Measurements from ENCODE around the gene RIOK3.
"Not testable (repeated sequence)": the region's sequence is repeated elsewhere in the genome, so short reads cannot be mapped to it uniquely, and the experiment has no call there.

DNA sequence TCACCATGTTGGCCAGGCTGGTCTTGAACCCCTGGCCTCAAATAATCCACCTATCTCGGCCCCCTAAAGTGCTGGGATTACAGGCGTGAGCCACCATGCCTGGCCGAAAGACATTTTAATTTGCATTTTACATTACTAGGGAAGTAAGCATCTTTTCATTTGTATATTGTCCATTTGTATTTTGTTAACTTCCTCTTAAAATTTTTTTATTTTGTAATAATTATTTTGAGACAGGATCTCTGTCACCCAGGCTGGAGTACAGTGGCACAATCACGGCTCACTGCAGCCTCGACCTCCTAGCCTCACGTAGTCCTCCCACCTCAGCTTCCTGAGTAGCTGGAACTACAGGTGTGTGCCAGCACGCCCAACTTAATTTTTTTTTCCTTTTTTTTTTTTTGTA, 59.1 kb downstream of the RIOK3 start:
- not testable (repeated sequence) for TF ChIP-seq CTCF, EP300, POLR2A (IDR thresholded peaks at IDR 0.05)

Measured in ovary (tissue), 3 donors.